HEK293T (cell line): Measurements from ENCODE around the gene NAA10.

Experiments used
- CTCF ChIA-PET: fragments of 350-600 bp; formaldehyde crosslinking; extraction: SDS; loops from one replicate; lab custom pipeline; 2021; ENCODE audit warnings: antibody characterized with exemption, inconsistent platforms; lab: Yijun Ruan, JAX
- POLR2A ChIA-PET: fragments of 350-600 bp; formaldehyde crosslinking; extraction: SDS; loops from one replicate; lab custom pipeline; 2020; ENCODE audit warnings: antibody characterized with exemption, inconsistent platforms; lab: Yijun Ruan, JAX
- DNase-seq: peaks from one replicate; pipeline ENCODE4 v3.0.0; 2012; ENCODE audit warnings: mixed read lengths; ENCODE audit errors: extremely low spot score
- ARNT ChIP-seq: fragments of 450-650 bp; IDR thresholded peaks from 2 replicates; pipeline ENCODE4 v1.6.1; 2017; ENCODE audit warnings: mild to moderate bottlenecking
- BHLHE40 ChIP-seq: fragments of 450-650 bp; IDR thresholded peaks from 2 replicates; pipeline ENCODE4 v1.6.1; 2016; ENCODE audit warnings: mild to moderate bottlenecking, moderate library complexity, borderline replicate concordance
- CTBP1 ChIP-seq: fragments of 450-650 bp; IDR thresholded peaks from 2 replicates; pipeline ENCODE4 v1.6.1; 2016; ENCODE audit warnings: borderline replicate concordance
- ELF4 ChIP-seq: fragments of 450-650 bp; IDR thresholded peaks from 2 replicates; pipeline ENCODE4 v1.6.1; 2017; ENCODE audit warnings: antibody characterized with exemption
- FOXA1 ChIP-seq: fragments of 450-650 bp; IDR thresholded peaks from 2 replicates; pipeline ENCODE4 v1.6.1; 2016; ENCODE audit warnings: mild to moderate bottlenecking
- FOXK2 ChIP-seq: fragments of 450-650 bp; IDR thresholded peaks from 2 replicates; pipeline ENCODE4 v1.6.1; 2016; ENCODE audit warnings: mild to moderate bottlenecking
- FOXM1 ChIP-seq: fragments of 450-650 bp; IDR thresholded peaks from 2 replicates; pipeline ENCODE4 v1.6.1; 2017; ENCODE audit warnings: mild to moderate bottlenecking, borderline replicate concordance
- HDGF ChIP-seq: fragments of 450-650 bp; IDR thresholded peaks from 2 replicates; pipeline ENCODE4 v1.6.1; 2017; ENCODE audit warnings: antibody characterized with exemption, borderline replicate concordance
- L3MBTL2 ChIP-seq: fragments of 450-650 bp; conservative IDR thresholded peaks from 2 replicates; pipeline ENCODE4 v1.6.1; 2016; ENCODE audit warnings: mild to moderate bottlenecking
- LEF1 ChIP-seq: fragments of 450-650 bp; IDR thresholded peaks from 2 replicates; pipeline ENCODE4 v1.6.1; 2017; ENCODE audit warnings: mild to moderate bottlenecking, borderline replicate concordance
- NFRKB ChIP-seq: fragments of 450-650 bp; IDR thresholded peaks from 2 replicates; pipeline ENCODE4 v1.6.1; 2016; ENCODE audit warnings: mild to moderate bottlenecking, moderate library complexity
- SP1 ChIP-seq: fragments of 450-650 bp; IDR thresholded peaks from 2 replicates; pipeline ENCODE4 v1.6.1; 2017
- SUZ12 ChIP-seq: fragments of 450-650 bp; IDR thresholded peaks from 2 replicates; pipeline ENCODE4 v1.6.1; 2016; ENCODE audit warnings: mild to moderate bottlenecking
- TARDBP ChIP-seq: fragments of 450-650 bp; IDR thresholded peaks from 2 replicates; pipeline ENCODE4 v1.6.1; 2016
- ZNF384 ChIP-seq: fragments of 450-650 bp; IDR thresholded peaks from 2 replicates; pipeline ENCODE4 v1.6.1; 2016
- TF ChIP-seq, protein P1 (sequence below): fragments of 450-650 bp; IDR thresholded peaks from 2 replicates; pipeline ENCODE4 v1.6.1; 2016

The NAA10 gene

DNA sequence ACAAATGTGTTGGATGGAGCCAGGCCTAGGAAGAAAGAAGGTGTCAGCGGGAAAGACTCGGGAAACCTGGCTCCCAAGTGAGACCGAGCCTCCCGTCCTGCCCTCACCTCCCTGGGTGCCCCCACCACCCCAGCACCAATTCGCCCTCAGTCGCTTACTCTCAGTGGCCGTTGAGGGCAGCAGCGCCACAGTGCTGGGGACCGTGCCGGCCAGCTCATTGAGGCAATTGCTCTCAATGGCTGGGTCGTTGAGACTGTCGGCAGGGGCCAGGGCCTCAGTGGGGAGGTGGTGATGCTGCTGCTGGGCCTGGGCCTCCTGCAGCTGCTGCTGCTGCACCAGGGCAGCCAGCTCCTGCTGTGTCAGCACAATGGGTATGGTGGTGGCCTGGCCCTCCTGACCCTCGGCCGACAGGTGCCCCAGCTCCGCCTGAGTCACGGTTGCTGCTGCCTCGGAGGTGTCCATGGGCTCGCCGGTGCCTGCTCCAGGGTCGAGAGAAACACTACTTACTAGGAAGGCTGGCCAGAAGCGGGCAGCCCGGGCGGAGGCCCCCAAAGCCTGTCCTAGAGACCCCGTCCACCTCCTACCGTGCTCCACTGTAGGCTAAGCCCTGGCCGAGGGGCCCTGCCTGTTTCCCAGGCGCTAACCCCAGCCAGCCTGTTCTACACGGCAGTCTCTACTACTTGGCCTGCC is 17.0 kb upstream of the NAA10 start:
- DNase-seq: no peak
- CTCF ChIA-PET: interaction anchor here (2.5 to 3.0 kb wide), 2 partner anchors 17 to 28 kb away, joined by 8 to 14 read pairs; no protein-coding TSS in a partner anchor
- TF ChIP-seq NFRKB (no peak), TARDBP (no peak), FOXK2 (no peak), SUZ12 (no peak), CTBP1 (no peak), ZNF384 (no peak), FOXA1 (no peak), ARNT (no peak), ELF4 (no peak), L3MBTL2 (no peak)
- TF ChIP-seq, protein P1, sequence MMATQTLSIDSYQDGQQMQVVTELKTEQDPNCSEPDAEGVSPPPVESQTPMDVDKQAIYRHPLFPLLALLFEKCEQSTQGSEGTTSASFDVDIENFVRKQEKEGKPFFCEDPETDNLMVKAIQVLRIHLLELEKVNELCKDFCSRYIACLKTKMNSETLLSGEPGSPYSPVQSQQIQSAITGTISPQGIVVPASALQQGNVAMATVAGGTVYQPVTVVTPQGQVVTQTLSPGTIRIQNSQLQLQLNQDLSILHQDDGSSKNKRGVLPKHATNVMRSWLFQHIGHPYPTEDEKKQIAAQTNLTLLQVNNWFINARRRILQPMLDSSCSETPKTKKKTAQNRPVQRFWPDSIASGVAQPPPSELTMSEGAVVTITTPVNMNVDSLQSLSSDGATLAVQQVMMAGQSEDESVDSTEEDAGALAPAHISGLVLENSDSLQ: no peak
- POLR2A ChIA-PET: interaction anchor here (1.2 kb wide), 1 partner anchor 24 kb away, joined by 5 read pairs; no protein-coding TSS in a partner anchor

DNA sequence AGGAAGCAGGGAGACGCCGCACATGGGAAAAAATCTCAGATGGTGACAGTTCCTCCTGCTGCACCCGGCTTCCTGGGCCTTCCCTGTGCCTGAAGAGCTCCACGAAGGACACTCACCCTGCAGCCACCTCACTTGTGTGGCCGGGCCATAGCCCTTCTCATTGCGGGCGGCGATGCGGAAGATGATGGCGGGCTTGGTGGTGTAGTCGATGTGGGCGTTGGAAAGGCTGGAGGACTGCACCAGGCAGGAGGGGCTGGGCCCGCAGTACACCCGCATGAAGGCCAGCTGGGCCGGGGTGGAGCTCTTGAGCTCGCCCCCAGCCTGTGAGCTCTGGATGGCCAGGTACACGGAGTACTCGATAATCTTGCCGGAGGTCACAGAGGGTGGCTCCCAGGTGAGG is 15.3 kb upstream of the NAA10 start:
- TF ChIP-seq NFRKB: no peak
- no peak for TF ChIP-seq ELF4
- no peak for TF ChIP-seq ARNT
- no peak for TF ChIP-seq FOXM1
- CTCF ChIA-PET: interaction anchor here (0.8 to 3.0 kb wide), 2 partner anchors 23 to 27 kb away, joined by 4 to 14 read pairs; no protein-coding TSS in a partner anchor
- POLR2A ChIA-PET: interaction anchor here (1.3 to 7.1 kb wide), 2 partner anchors 15 to 23 kb away, joined by 3 to 65 read pairs; partner anchors contain the start of genes ARHGAP4 and NAA10
- DNase-seq: no peak

DNA sequence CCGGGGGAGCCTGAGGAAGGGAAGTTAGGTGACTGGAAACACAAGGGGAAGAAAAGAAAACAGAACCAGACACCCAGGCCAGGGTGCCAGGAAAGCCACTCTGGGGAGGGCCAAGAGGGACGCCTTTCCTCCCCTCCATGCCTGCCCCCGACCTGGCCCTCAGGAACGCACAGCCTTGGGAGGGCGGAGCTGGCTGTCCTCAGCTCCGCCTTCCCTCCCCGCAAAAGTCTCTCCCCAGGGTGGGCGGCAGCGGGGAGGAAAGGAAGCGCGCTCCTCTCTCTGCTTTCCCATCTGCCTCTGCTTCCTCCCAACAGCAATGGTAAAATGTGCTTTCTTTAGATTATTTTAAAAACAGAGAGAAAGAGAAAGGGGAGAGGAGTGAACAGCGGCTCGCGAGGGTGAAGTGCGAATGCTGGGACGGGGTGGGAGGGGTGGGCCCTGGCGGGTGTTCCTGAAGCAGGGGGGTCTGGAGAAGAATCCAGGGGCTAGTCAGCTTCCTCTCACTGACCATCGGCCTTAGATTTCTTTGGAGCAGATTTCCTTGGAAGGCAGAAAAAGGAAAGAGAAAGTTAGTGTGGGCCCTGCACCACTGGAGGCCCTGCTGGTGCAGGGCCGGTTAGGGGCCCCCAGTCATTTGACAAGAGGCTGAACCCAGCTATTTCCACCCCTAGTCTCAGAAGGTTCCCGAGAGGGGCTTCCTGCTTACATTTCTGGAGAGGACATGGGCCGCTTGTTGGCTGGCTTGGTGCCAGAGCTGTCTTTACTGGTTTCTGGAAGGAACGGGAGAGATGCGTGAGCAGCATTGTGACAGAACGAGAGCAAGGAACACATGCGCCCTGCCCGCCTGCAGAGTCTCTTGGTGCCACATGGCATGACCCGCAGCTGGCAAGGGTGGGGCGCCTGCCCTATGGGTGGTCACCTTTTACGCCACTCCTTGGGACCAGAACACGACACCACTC is 14.3 kb upstream of the NAA10 start:
- DNase-seq: no peak
- CTCF ChIA-PET: interaction anchor here (3.0 to 5.6 kb wide), 2 partner anchors 23 to 26 kb away, joined by 14 to 100 read pairs; partner anchors contain the start of gene ARHGAP4
- TF ChIP-seq LEF1 (no peak), SP1 (no peak), ARNT (no peak)
- TF ChIP-seq, protein P1: no peak
- POLR2A ChIA-PET: interaction anchor here (1.1 to 7.1 kb wide), 2 partner anchors 22 to 24 kb away, joined by 3 to 65 read pairs; partner anchors contain the start of genes ARHGAP4 and TMEM187

DNA sequence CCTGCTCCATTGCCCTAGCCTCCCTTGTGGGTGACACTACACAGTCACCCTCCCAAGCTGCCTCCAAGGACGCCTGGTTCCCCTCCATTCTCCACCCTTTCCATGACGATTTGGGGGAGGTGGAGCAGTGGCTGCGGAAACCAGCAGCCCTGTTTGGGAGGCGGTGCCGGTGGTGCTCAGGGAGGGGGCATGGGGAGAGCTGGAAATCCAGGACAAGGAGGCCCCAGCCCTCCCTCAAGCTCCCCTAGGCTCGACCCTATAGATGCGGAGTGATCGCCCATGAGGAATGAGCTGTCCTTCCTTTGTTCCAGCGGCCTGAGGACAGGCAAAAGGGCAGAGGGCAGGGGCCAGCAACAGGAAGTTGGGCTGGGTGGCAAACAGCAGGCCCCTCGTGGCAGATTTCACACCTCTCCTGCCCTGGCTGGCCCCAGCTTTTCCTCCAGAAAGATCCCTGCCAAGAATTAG is 13.2 kb upstream of the NAA10 start:
- DNase-seq: no peak
- ChIA-PET CTCF (interaction anchor here (0.6 to 5.6 kb wide), 4 partner anchors 11 to 184 kb away, joined by 3 to 100 read pairs (median 15); partner anchors contain the start of genes ARHGAP4 and PLXNB3), POLR2A (interaction anchor here (1.1 to 7.1 kb wide), 2 partner anchors 20 to 23 kb away, joined by 6 to 65 read pairs; partner anchors contain the start of genes ARHGAP4 and HCFC1)
- TF ChIP-seq CTBP1: no peak
- no peak for TF ChIP-seq FOXA1
- no peak for TF ChIP-seq SP1
- TF ChIP-seq ZNF384: no peak
- no peak for TF ChIP-seq BHLHE40
- TF ChIP-seq HDGF: no peak
- no peak for TF ChIP-seq L3MBTL2
- no peak for TF ChIP-seq SUZ12
- TF ChIP-seq ELF4: no peak
- TF ChIP-seq ARNT: no peak
- no peak for TF ChIP-seq FOXK2
- TF ChIP-seq LEF1: no peak
- TF ChIP-seq, protein P1: no peak

DNA sequence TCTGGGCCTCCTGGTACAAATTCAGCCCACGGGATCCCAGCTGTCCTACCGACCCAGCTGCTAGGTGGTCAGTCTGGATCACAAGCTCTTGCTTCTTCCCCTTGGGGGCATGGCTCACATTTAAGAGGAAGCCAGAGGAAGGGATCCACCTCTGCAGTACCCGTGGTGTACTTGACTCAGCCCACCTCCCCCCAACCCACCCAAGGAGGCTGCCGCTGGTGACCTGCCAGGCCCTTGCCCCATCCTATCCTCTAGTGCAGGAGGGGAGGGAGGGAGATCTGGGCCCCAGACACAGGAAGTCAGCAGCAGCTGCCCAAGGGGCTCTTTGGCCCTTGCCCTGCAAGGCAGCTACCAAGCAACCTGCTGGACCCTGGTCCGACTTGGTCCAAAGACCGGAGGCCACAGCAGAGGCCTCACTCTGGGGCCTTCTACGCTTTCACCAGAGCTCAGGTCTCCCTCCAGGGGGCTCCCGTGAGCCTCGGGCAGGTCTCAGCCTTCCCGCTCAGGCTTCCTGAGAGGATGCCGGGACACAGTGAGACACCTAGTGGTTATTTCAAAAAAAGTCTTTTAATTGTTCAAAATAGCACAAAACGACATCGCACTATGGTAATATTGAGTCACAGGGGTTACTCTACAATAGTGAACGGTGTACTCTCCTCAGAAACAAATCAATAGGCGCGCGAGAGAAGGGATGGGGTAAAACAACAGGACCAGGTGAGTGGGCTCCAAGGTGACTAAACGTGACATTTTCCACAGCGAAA is 12.4 kb upstream of the NAA10 start:
- DNase-seq: peak; percentile 88
- CTCF ChIA-PET: interaction anchor here (0.6 to 5.6 kb wide), 21 partner anchors 10 to 581 kb away, joined by 3 to 100 read pairs (median 5); partner anchors contain the start of genes ARHGAP4, HCFC1 and PLXNB3
- TF ChIP-seq HDGF: peak; percentile 80; the same call in 1 of the 2 replicates
- TF ChIP-seq L3MBTL2: no peak
- TF ChIP-seq FOXA1: no peak

More for the DNA sequence above, 12.4 kb upstream of the NAA10 start:
- POLR2A ChIA-PET: interaction anchor here (0.6 to 7.1 kb wide), 6 partner anchors 14 to 181 kb away, joined by 3 to 65 read pairs (median 4); partner anchors contain the start of genes ARHGAP4, HCFC1, IDH3G and SSR4
